ENCODE measurements around the gene P2RX6. TPM values are rescaled to one million over a fixed set of nuclear protein-coding genes. Genes with fewer than 3 reads are reported as not detected.
"Not testable (repeated sequence)": the region's sequence is repeated elsewhere in the genome, so short reads cannot be mapped to it uniquely, and the experiment has no call there.

Gene P2RX6
- total and polyA plus RNA-seq, 7 experiments from 2014 or later, result 0.15 to 1.7 (median 0.65) TPM; not detected in 1

- Mint-ChIP-seq H3K27me3 (peaks cover 0 to 11% (median 0%) of the 10 kb centered on the region in 5 donors), H3K36me3 (no peaks in the 10 kb centered on the region), H3K4me1 (peaks cover 19 to 29% (median 24%) of the 10 kb centered on the region in 7 donors), H3K9me3 (no peaks in the 10 kb centered on the region), H3K4me3 (peak overlapping the region; percentile 64 to 77 (median 70)), H3K27ac (peak overlapping the region in 4 of 9 donors; percentile 33 to 83 (median 62))
- POLR2A ChIA-PET, result interaction anchor here (1.2 kb wide), 1 partner anchor 41 kb away, joined by 3 read pairs; the partner anchor contains the start of gene P2RX6
- intact Hi-C loops (cut with micrococcal nuclease), result no loop called here
- Histone ChIP-seq H3K36me3 (ENCODE audit: control insufficient read depth in 2 of 3, insufficient read depth in 3 of 3, low read length in 3 of 3) (no peaks in the 10 kb centered on the region), H3K4me3 (ENCODE audit: low read length) (peak overlapping the region; percentile 3), H3K27ac (ENCODE audit: low read depth, low read length) (no peak overlapping the region), H3K9me3 (ENCODE audit: control insufficient read depth in 2 of 3, low read length in 3 of 3) (no peaks in the 10 kb centered on the region), H3K27me3 (ENCODE audit: control insufficient read depth in 2 of 2, insufficient read depth in 2 of 2, low read length in 2 of 2) (no peaks in the 10 kb centered on the region), H3K4me1 (ENCODE audit: control insufficient read depth in 2 of 2, insufficient read depth in 2 of 2, low read length in 2 of 2) (peaks cover 0 to 14% of the 10 kb centered on the region in 2 donors)
- peak; percentile 46 for ATAC-seq
- CTCF ChIA-PET, result no interaction called here
- no peak for DNase-seq
Measured at GRCh38 chr22:21055880-21056319, 40.9 kb downstream of the P2RX6 start.

- H3K4me3 ChIP-seq (ENCODE audit: low read length); H3K36me3 ChIP-seq (ENCODE audit: control insufficient read depth in 2 of 3, insufficient read depth in 3 of 3, low read length in 3 of 3); DNase-seq; H3K27ac Mint-ChIP-seq; H3K9me3 Mint-ChIP-seq; H3K9me3 ChIP-seq (ENCODE audit: control insufficient read depth in 2 of 3, low read length in 3 of 3); ATAC-seq; H3K27ac ChIP-seq (ENCODE audit: low read depth, low read length); H3K4me3 Mint-ChIP-seq; H3K36me3 Mint-ChIP-seq; POLR2A ChIA-PET; CTCF ChIA-PET; intact Hi-C loops (cut with micrococcal nuclease); H3K27me3 ChIP-seq (ENCODE audit: control insufficient read depth in 2 of 2, insufficient read depth in 2 of 2, low read length in 2 of 2): not testable (repeated sequence)
- Mint-ChIP-seq H3K27me3 (peaks cover 0 to 13% (median 0%) of the 10 kb centered on the region in 5 donors), H3K4me1 (peaks cover 13 to 17% (median 16%) of the 10 kb centered on the region in 7 donors)
- H3K4me1 ChIP-seq (ENCODE audit: control insufficient read depth in 2 of 2, insufficient read depth in 2 of 2, low read length in 2 of 2), result peaks cover 0 to 12% of the 10 kb centered on the region in 2 donors
Measured at GRCh38 chr22:21060363-21060762, 45.4 kb downstream of the P2RX6 start.

GRCh38 chr22:21061660-21062321, 46.8 kb downstream of the P2RX6 start:
- POLR2A ChIA-PET, H3K4me3 Mint-ChIP-seq: not testable (repeated sequence)

GRCh38 chr22:21064425-21064824, 49.5 kb downstream of the P2RX6 start:
- H3K4me1 Mint-ChIP-seq; H3K27me3 ChIP-seq (ENCODE audit: control insufficient read depth in 2 of 2, insufficient read depth in 2 of 2, low read length in 2 of 2); H3K36me3 ChIP-seq (ENCODE audit: control insufficient read depth in 2 of 3, insufficient read depth in 3 of 3, low read length in 3 of 3); intact Hi-C loops (cut with micrococcal nuclease); DNase-seq; H3K27me3 Mint-ChIP-seq; CTCF ChIA-PET; H3K36me3 Mint-ChIP-seq; H3K4me3 Mint-ChIP-seq; H3K9me3 ChIP-seq (ENCODE audit: control insufficient read depth in 2 of 3, low read length in 3 of 3); H3K4me1 ChIP-seq (ENCODE audit: control insufficient read depth in 2 of 2, insufficient read depth in 2 of 2, low read length in 2 of 2); H3K4me3 ChIP-seq (ENCODE audit: low read length); POLR2A ChIA-PET; H3K9me3 Mint-ChIP-seq; H3K27ac Mint-ChIP-seq; H3K27ac ChIP-seq (ENCODE audit: low read depth, low read length); ATAC-seq: not testable (repeated sequence)

More at GRCh38 chr22:21061660-21062321, 46.8 kb downstream of the P2RX6 start:
- H3K9me3 ChIP-seq (ENCODE audit: control insufficient read depth in 2 of 3, low read length in 3 of 3); H3K27ac ChIP-seq (ENCODE audit: low read depth, low read length); intact Hi-C loops (cut with micrococcal nuclease); H3K27me3 ChIP-seq (ENCODE audit: control insufficient read depth in 2 of 2, insufficient read depth in 2 of 2, low read length in 2 of 2); CTCF ChIA-PET; DNase-seq; H3K36me3 ChIP-seq (ENCODE audit: control insufficient read depth in 2 of 3, insufficient read depth in 3 of 3, low read length in 3 of 3); H3K4me1 Mint-ChIP-seq; H3K9me3 Mint-ChIP-seq; ATAC-seq; H3K4me3 ChIP-seq (ENCODE audit: low read length); H3K27me3 Mint-ChIP-seq; H3K36me3 Mint-ChIP-seq; H3K4me1 ChIP-seq (ENCODE audit: control insufficient read depth in 2 of 2, insufficient read depth in 2 of 2, low read length in 2 of 2); H3K27ac Mint-ChIP-seq: not testable (repeated sequence)

- no peaks in the 10 kb centered on the region for H3K36me3 ChIP-seq (ENCODE audit: control insufficient read depth in 2 of 3, insufficient read depth in 3 of 3, low read length in 3 of 3)
- no peak overlapping the region for H3K4me3 ChIP-seq (ENCODE audit: low read length)
- intact Hi-C loops (cut with micrococcal nuclease), result no loop called here
- no peaks in the 10 kb centered on the region for H3K9me3 ChIP-seq (ENCODE audit: control insufficient read depth in 2 of 3, low read length in 3 of 3)
- Mint-ChIP-seq H3K27me3 (peaks cover 0 to 5% (median 0%) of the 10 kb centered on the region in 5 donors), H3K9me3 (no peaks in the 10 kb centered on the region), H3K27ac (no peak overlapping the region), H3K4me3 (no peak overlapping the region), H3K36me3 (no peaks in the 10 kb centered on the region), H3K4me1 (peaks cover 0 to 4% (median 0%) of the 10 kb centered on the region in 7 donors)
- H3K27me3 ChIP-seq (ENCODE audit: control insufficient read depth in 2 of 2, insufficient read depth in 2 of 2, low read length in 2 of 2), result no peaks in the 10 kb centered on the region
- DNase-seq, result no peak
- ChIA-PET CTCF (interaction anchor here (0.6 kb wide), 1 partner anchor 38 kb away, joined by 5 read pairs; no protein-coding TSS in a partner anchor), POLR2A (no interaction called here)
- ATAC-seq, result no peak
- no peaks in the 10 kb centered on the region for H3K4me1 ChIP-seq (ENCODE audit: control insufficient read depth in 2 of 2, insufficient read depth in 2 of 2, low read length in 2 of 2)
- no peak overlapping the region for H3K27ac ChIP-seq (ENCODE audit: low read depth, low read length)
Measured at GRCh38 chr22:21064917-21065864, 50.2 kb downstream of the P2RX6 start.

GRCh38 chr22:21067075-21067900, 52.3 kb downstream of the P2RX6 start:
- Mint-ChIP-seq H3K9me3 (no peaks in the 10 kb centered on the region), H3K27me3 (peaks cover 0 to 5% (median 0%) of the 10 kb centered on the region in 5 donors), H3K36me3 (no peaks in the 10 kb centered on the region), H3K27ac (no peak overlapping the region), H3K4me1 (peaks cover 0 to 4% (median 0%) of the 10 kb centered on the region in 7 donors), H3K4me3 (no peak overlapping the region)
- ChIA-PET POLR2A (no interaction called here), CTCF (no interaction called here)
- Histone ChIP-seq H3K36me3 (ENCODE audit: control insufficient read depth in 2 of 3, insufficient read depth in 3 of 3, low read length in 3 of 3) (no peaks in the 10 kb centered on the region), H3K4me1 (ENCODE audit: control insufficient read depth in 2 of 2, insufficient read depth in 2 of 2, low read length in 2 of 2) (no peaks in the 10 kb centered on the region), H3K9me3 (ENCODE audit: control insufficient read depth in 2 of 3, low read length in 3 of 3) (no peaks in the 10 kb centered on the region), H3K27ac (ENCODE audit: low read depth, low read length) (no peak overlapping the region), H3K4me3 (ENCODE audit: low read length) (no peak overlapping the region), H3K27me3 (ENCODE audit: control insufficient read depth in 2 of 2, insufficient read depth in 2 of 2, low read length in 2 of 2) (no peaks in the 10 kb centered on the region)
- DNase-seq (no peak), ATAC-seq (no peak)
- intact Hi-C loops (cut with micrococcal nuclease), result no loop called here
